Measurements from ENCODE around the gene HABP2.
A peak's percentile ranks its signal among the peaks of the same experiment; 100 is the strongest.

HABP2 gene

DNA sequence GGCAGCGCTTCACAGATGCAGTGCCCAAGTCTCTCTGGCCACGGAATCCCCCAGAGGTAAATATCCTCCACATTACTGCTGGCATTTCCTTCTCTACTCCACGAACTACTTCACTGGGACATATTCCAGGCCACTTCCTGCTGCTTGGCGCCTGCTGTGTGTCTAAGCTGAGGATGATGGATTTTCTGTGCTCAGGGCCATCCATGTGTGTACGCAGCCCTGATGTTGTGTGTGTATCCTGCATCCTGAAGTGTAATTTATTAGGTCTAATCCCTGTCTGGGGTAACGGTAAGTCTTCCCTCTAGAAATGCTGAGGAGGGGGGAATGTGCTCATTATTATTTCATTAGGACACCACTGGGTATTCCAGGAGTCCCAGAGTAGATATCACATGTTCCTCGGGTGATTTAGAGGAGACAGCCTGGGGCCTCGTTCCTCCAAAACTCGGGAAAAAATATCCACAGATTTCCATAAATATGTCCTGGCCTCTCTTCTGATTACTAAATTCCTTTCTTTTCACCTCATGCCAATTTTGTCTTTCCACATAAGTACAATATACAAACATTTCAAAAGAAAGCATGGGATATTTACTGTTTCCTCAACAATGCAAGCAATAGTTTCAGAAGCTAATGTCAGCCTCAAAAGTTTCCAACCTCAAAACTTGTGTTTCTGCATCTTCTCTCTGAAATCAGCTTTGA is 25.5 kb upstream of the HABP2 start:
- no peak for DNase-seq

DNA sequence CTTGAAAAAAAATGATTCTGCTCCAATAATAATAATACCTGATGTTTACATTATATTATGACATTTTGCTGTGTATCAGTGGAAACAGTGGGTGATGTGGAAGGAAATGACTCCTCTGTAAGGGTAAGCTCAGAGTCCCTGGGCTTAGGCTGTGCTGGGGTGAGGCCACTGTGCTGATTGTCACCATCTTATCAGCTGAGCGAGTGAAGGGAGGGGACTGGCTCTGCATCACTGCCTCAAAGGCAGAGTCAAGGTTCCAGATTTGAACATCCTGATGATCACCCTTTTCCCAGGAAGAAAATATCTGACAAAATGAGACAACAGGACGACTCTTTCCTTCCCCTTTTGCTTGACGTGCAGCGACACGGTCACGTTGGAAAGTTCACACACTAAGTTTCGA is 24.0 kb upstream of the HABP2 start:
- no peak for DNase-seq

DNA sequence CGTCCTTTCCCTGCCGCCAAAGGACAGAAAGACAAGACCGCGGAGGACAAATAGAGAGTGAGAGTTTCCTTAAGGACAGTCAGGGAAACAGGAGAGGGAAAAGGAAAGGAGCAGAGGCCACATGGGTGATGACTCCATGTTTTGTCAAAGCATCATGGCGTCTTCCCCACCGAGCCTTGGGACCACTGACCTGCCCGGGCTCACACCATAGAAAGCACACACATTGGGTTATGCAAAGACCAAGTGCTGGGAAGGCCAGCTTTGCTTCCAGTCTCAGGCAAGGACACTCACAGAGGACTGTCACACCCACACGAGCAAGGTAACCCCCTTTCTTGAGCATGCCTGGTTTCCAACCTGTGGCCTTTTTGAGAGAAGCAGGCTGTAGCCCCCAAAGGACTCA is 23.3 kb upstream of the HABP2 start:
- no peak for DNase-seq

DNA sequence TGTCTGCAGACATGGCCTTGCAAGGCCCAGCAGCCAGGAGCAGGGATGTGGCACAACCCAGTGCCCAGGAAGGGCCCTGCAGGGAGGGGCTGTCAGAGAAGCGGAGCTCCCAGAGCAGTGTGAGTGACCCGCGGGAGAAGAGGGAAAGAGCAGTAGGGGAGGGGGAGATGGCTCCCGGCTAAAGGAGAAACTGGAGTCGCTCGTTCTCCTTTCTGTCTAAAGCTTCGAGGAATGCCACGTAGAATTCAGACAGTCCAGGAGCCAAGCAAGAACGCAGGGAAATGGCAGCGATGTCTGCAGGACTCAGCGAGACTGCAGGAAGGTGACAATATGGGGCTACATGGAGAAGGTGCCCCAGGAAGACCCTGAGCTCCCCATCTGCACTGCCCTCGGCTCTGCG is 22.4 kb upstream of the HABP2 start:
- no peak for DNase-seq

DNA sequence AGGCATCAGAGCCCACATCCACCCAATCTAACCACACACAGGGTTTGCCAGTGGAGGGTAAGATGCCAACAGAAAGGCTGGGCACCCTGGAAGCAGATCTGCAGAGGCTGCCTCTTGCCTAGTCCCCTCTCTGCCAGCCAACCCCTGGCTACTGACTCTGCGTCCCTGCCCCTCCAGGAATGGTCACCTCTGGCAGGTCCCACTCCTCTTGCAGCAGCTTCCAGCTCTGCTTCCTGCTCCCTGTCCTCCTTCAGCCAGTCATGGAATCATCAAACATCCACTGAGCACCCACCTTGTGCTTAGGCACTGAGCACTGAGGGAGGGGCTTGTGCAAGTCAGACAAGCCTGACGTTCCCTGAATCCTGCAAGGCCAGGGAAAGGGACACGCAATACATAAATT is 20.1 kb upstream of the HABP2 start:
- DNase-seq: no peak

DNA sequence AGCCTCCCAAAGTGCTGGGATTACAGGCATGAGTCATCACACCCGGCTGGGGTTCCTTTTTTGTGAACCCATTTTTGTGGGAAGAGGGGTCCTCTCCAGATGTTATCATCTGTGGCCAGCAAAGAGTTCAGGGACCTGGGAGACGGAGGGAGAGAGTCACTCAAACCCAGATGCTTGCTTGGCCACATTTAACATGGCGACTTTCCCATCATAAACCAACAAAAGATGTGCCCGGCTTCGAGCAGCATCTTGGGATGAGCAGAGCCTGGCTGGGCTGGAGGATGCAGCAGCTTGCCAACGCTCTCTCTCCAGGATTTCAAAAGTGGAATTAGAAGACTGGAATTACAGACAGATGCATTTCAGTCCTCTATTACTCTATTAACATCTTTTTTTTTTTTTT is 19.1 kb upstream of the HABP2 start:
- DNase-seq: no peak

DNA sequence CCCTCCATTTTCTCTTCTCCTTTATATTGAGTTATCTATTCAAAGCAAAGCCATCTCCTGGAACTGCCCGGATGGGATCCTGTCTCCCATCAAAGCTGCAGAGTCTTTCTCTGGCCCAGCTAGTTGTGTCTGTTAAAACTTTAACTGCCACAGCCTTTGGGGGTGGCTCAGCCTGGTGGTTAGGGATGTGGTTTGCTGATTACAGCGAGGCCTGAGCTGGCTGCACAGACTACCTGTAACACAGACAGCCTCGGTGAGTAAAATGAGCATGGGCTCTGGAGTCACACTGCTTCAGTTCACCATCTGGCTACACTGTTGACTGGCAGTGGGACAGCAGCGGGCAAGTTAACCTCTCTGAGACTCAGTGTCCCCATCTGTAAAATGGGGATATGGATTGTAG is 18.4 kb upstream of the HABP2 start:
- peak; percentile 78 for DNase-seq

DNA sequence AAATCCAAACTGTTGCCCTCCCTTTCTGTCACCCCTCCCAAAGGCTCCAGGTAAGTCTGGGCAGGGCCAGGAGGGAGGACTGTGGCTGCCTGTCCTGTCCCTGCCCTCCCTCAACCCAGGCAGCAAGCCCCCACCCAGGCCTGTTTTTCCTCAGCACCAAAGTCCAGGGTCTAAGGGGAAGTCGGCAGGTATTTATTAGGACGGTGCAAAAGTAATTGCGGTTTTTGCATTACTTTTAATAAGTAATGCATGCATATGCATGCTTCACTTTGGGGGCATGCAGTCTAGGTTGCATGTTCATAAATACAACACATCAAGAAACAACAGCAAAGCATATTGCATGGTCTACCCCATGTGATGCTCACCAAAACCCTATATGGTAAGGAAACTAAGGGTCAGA is 15.2 kb upstream of the HABP2 start:
- DNase-seq: no peak

DNA sequence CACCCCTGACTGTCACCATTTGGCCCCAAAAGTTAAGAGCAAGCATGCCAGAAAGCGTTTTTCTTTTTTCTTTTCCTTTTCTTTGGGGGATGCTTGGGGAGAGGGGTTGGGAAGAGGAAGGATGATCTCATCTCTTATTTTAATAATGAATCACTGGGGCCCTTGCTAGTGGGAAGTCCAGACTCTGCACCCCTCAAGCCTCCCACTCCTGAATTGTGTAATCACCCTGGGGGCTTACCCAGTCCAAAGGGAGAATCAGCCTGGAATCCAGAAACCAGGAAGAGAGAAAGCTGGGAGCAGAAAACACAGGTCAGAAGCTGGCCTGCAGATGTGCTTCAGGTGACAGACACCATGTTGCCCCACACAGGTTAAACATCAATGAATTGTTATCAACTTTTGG is 14.7 kb upstream of the HABP2 start:
- DNase-seq: no peak

DNA sequence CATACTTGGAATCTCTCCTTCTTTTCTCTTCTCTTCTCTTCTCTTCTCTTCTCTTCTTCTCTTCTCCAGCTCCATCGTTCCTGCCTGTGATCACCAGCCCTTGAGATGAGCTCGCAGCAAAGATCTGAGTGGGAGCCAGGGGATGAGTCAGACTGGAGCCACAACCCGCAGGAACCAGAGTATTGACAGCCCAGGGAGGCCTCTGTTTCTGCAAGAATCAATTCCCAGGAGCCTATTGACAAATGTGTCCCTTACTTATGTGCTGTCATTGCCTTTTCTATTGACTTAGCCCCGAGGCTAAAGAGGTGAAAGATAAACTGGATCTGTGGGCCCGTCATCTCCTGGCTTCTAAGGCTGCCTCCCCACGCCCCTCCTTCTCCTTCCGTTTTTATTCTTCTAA is 13.1 kb upstream of the HABP2 start:
- no peak for DNase-seq

DNA sequence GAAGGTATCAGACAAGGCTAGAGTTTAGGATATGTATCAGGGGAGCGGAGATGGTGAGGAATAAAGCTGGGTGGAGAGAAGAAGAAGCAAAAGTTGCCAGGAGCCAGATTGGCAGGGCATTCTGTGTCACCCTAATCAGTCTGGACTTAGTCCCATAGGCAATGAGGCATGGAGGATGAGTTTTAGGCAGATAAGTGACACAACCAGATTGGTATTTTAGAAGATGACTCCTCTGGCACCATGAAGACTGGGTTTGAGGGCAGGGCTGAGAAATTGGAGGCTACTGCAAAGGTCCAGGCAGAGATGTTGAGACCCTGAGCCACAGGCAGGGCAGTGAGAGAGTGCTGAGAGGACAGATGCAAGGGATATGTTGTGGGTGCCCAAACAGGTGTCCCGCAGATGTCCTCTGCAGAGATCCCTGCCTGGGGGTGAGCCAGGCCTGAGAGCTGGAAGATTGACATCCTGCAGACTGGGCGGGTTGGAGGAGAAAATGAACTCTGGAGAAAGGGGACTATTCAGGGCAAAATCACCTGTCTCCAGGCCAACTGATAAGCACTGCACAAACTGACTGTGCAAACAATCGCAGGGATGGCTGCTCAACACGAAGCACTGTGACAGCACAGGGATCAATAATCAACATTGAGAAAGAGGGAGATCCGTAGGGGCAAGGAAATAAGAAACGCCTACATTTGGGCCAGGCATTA is 11.9 kb upstream of the HABP2 start:
- DNase-seq: no peak

DNA sequence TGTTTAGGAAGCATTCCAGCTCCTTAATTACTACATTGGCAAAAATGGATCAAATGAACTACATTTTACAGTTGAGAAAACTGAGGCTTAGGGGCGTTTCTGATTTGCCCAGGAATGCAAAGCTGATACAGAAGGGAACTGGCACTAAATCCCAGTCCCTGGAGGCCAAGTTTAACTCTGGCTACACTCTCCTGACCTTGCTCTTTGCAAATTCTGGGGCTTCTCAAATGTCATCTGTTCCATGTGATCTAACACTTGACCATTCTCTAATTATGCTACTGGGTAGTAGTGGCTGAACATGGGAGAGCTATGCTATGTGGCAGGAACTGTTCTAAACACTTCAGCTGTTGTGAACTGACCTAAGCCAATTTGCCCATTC is 11.3 kb upstream of the HABP2 start:
- DNase-seq: no peak

DNA sequence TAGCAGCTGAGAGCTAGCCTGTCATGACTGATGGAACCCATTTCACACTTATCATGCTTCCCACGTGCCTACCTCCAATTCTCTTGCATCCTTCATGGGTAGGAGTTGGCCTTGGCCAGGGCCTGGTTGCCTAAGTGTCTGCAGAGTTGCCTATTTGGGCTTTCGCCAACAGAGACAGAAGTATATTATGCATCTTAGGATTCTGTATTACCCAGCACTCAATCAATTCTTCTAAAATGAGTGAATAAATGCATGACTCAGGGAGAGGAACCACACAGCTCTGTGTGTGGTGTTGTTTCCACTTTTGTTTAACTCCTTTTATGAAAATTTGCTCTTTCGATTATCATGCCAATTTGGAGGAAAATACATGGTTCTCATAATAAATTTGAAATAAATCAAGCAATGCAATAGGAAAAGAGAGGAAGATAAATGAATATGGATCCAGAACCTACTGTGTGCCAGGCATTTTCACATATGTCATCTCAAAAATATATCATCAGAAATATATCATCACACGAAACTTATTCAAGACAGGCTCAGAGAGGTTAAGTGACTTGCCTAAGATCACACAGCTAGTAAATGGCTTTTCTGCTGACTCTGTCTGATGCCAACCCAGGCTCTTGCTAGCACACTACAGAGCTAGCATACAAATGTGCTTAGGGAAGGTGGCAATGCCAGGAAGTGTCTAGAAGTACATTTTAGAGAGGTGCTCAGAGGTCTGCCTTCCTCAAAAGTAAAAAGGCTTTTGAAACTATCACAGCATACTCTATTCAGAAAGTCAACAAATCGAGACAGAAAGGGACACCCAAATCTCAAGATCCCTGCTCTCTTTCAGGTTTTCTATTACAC is 9.5 kb upstream of the HABP2 start:
- DNase-seq: no peak

DNA sequence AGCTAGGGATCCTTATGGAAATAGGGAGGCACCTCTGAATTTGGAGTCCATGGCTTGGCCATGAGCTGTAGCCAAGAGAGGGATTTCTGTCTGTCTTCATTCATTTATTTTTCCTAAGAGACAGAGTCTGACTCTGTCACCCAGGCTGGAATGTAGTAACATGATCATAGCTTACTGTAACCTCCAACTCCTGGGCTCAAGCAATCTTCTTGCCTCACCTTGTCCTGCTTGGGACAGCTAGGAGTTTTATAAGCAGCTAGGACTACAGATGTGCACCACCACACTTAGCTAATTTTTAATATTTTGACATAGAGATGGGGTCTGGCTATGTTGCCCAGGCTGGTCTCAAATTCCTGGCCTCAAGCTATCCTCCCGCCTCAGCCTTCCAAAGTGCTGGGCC is 8.5 kb upstream of the HABP2 start:
- DNase-seq: no peak

DNA sequence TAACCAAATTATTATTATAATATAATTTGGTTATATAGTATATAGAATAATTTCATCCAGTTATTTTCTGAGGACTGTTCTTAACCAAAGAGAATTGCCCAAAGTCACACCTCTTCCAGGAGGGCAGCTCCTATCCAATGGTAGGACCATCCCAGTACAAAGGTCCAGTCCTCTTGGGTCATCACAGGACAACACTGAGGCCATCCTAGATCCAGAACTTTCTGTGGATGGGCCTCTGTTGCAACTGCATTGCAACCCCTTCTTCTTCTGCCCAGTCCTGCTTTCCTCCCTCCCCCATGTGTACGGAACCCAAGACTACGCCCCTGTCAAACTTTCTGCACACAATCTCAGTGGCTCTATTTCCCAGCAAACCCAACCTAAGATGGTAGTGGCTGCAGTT is 5.4 kb upstream of the HABP2 start:
- no peak for DNase-seq

DNA sequence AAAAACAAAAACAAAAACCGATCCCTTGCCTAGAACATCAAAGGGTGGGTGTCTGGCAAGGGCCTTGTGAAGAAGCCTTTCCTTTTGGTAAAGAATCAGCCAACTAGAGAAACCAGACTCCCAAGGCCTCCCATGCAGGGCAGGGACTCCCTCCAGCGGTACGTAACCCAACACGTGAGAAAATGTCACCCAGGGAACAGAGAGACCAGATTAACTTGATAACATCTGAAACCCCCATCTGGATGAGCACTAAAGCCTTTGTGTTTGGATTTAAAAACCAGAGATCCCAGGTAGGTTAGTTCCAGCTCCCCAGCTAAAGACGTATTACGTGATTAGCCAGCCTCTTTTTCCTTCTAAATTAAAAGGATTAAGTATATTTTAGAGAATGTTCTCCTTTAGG is 3.0 kb upstream of the HABP2 start:
- DNase-seq: no peak

DNA sequence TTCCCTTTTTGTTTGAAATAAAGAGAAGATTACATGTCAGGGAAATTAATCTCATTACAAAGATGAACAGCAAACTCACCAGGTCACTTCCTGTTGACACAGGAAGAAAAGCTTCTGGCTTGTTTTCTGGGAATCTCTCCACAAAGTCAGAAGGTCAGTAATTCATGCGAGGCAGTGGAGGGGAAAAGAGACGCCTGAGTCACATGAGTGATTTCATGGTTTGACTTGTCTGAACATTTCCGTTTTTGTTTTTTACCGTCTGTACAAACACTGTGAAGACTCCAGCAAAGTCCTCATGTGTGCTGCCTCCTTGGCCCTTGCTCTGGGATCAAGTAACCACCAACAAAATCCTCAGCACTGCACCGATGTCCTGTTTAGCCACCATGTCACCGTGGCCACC is 2.5 kb upstream of the HABP2 start:
- no peak for DNase-seq

DNA sequence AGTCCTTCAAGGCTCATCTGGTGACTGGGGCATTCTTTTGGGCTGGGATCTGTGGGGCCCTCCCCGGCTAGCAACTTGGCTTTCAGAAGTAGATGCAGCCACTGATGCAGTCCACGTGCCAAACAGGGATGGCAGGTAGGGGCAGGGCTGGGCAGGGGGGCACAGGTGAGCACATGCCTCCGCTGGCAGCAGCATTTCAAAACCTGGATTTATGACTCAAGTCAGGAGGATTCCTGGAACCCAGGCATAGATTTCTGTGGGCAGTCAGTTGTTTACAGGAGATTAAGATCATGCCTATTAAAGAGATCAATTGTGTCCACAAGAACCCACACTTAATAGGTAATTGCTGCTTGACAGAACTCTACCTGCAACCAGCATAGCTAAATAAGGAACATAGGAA is 839 bp upstream of the HABP2 start:
- DNase-seq: no peak

DNA sequence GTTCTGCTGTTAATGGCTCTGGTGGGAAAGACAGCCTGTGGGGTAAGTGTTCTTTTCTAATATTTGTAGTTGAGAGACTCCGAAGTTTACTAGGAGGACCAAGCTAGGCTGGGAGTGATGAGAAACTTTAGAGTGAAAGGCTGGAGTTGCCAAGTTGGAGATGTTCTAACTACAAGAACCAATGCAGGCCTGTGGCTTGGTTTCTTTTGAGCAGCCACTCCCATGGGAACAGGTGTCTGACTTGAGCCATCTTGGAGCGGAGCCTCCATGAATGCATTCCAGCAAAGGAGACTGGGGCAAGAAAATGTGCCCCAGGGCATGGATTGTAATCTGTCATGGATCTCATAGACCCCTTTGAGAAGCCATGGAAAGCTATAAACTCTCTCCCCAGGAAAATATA is 296 bp downstream of the HABP2 start:
- DNase-seq: no peak

DNA sequence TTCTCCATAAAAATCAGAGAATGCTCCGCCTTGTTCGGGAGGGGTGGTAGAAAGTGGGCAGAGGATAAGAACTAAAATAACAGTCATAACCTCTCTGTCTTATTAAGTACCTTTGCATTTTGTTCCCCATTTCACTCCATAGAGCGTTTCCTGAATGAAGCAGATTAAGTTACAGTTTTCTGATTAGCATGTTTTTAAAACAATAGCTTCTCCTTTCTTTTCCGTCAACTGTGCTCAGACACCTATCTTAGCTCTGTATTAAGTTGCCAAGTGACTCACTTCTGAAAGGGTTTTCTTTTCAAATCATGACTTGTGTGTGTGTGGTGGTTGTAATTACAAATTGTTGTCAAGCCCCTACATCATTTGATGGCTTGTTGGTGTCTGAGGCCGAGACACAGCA is 1.4 kb downstream of the HABP2 start:
- peak; percentile 41 for DNase-seq

DNA sequence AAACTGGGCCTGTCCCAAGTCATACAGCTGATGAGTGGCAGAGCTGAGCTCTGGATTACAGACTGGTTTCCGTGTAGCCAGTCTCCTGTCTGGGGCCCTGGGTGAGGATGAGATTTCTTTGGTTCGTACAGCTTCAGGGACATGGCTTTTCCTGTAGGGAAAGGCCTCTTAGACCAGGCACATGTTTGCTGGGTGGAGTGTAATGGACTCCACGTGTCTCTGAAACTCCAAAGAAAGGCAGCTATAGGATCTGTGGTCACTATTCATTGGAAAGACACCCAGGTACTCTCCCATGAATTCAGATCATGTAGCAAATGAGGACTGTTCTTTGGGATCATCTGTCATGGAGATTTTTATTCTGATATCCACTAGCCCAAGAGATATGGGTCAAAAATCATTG is 2.4 kb downstream of the HABP2 start:
- no peak for DNase-seq

DNA sequence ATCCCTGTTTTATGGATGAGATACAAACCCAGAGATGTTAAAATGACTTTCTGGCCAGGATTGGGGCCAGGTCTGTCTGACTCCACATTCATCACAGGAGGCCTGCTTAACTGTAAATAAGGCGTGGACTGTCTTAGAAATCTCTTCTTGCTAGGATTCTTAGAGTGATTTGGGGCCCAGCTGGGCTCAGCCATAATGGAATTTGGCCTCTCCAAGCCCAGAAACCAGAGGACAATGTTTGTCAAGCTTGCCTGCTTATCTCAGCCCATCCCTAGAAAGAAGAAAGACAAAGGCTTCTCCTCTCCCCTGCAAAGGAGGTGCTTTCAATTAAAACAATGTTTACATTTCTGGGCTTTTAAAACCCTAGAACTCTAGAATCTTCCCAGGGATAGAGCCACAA is 2.9 kb downstream of the HABP2 start:
- DNase-seq: no peak

DNA sequence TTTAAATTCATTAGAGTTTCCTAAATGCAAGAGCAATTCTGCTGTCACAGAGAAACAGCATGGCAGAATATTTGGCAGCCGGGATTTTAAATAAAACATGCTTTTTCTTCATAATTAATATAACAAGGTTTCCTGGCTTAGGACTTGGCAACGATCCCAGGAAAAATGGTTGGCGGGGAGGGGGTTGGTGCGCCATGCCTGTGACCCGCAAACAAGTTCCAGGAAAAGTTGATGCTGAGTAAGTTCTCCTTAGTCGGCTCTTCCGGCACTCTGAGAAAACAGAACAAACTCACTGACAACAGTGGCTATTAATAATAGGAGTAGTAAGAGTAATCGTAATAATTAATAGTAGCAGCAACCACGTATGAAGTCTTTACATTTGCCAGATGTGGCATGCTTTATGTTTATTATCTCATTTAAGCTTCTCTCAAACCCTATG is 4.6 kb downstream of the HABP2 start:
- DNase-seq: peak; percentile 46

DNA sequence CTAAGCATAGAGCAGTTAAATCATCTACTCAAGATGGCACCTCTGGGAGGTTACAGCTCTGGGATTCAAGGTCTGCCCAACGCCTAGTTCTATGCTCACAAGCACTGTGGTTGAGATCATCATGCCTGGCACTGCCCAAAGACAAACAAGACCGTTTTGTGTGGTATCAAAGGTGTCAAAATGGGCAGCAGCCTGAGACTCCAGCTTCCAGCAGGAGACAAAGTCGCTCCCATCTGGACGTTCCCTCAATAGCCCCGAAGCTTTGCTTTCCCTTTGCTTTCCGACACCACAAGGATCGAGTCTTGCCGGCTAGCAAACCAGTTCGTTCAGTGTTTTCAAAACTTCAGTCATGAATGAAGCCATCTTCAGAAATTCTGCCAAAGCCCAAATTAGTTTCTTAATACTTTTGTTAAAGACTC is 5.1 kb downstream of the HABP2 start:
- DNase-seq: no peak

Measured in hematopoietic multipotent progenitor cell treated with erythropoietin and hydrocortisone succinate and interleukin-3 and kit ligand, for 4 days (in vitro differentiated cells).